NB4 (cell line): ENCODE measurements around the gene SUCLG2.

Experiments
- DNase-seq: peaks from one replicate; pipeline ENCODE4 v3.0.0; 2010; ENCODE audit warnings: low read depth
- H3K4me3 ChIP-seq: one replicate; pipeline ENCODE4 v1.5.1; 2011; ENCODE audit warnings: mild to moderate bottlenecking, low read depth, low read length, moderate library complexity
- MYC ChIP-seq: IDR thresholded peaks from 2 replicates; pipeline ENCODE4 v1.6.1; 2011; ENCODE audit warnings: low read depth, low read length
- POLR2A ChIP-seq: IDR thresholded peaks from 2 replicates; pipeline ENCODE4 v1.6.1; 2011; ENCODE audit warnings: mild to moderate bottlenecking; ENCODE audit not compliant: insufficient read length; ENCODE audit errors: extremely low read depth
- TF ChIP-seq, protein P1 (sequence below): IDR thresholded peaks from one replicate; pipeline ENCODE4 v1.5.1; 2012; ENCODE audit warnings: low read depth, low read length
- TF ChIP-seq, protein P2 (sequence below): IDR thresholded peaks from 2 replicates; pipeline ENCODE4 v1.6.1; 2011; ENCODE audit warnings: low read depth, low read length

Gene SUCLG2

DNA sequence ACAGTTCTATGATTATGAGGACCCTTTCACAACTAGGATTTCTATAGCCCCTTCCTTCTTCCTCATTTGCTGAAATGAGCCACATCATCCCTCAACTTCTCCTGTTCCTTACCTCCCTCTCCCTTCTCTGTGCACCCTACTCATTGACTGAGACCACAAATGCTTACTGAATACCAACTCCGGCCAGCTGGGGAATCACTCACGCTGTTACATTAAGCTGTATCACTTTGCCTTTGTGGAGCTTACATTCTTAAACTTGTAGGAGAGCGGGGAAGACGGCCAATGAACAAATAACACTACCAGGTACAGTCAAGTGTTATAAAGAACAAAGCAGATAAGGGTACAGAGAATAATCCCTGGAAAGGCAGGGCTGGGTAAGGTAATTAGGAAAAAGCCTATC is 5.7 kb downstream of the SUCLG2 start:
- H3K4me3 ChIP-seq: no peak overlapping the region
- peak; percentile 9 for DNase-seq
- TF ChIP-seq MYC: no peak
- TF ChIP-seq, protein P1, sequence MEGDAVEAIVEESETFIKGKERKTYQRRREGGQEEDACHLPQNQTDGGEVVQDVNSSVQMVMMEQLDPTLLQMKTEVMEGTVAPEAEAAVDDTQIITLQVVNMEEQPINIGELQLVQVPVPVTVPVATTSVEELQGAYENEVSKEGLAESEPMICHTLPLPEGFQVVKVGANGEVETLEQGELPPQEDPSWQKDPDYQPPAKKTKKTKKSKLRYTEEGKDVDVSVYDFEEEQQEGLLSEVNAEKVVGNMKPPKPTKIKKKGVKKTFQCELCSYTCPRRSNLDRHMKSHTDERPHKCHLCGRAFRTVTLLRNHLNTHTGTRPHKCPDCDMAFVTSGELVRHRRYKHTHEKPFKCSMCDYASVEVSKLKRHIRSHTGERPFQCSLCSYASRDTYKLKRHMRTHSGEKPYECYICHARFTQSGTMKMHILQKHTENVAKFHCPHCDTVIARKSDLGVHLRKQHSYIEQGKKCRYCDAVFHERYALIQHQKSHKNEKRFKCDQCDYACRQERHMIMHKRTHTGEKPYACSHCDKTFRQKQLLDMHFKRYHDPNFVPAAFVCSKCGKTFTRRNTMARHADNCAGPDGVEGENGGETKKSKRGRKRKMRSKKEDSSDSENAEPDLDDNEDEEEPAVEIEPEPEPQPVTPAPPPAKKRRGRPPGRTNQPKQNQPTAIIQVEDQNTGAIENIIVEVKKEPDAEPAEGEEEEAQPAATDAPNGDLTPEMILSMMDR: no peak
- TF ChIP-seq POLR2A: no peak
- TF ChIP-seq, protein P2, sequence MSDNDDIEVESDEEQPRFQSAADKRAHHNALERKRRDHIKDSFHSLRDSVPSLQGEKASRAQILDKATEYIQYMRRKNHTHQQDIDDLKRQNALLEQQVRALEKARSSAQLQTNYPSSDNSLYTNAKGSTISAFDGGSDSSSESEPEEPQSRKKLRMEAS: no peak

DNA sequence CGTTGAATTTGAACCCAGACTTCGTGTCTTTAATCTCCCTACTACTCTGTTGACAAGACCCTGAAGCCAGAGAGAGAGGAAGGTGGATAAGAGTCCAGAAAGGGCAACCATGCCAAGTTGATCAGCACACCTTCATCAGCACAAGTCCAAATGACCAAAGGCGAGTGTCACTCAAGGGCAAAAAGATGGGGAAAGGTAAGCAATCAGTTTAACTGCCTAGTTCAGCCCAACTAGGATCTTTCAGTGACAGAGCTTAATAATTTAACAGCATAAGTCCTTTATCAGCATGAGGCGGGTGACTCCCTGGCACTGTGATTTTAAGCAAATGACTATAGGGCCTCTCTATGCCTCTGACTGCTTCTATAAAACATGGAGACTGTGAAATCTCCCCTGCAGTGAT is 6.2 kb downstream of the SUCLG2 start:
- TF ChIP-seq, protein P1: no peak
- TF ChIP-seq MYC: no peak
- TF ChIP-seq, protein P2: no peak
- no peak for TF ChIP-seq POLR2A
- no peak for DNase-seq
- H3K4me3 ChIP-seq: no peak overlapping the region

DNA sequence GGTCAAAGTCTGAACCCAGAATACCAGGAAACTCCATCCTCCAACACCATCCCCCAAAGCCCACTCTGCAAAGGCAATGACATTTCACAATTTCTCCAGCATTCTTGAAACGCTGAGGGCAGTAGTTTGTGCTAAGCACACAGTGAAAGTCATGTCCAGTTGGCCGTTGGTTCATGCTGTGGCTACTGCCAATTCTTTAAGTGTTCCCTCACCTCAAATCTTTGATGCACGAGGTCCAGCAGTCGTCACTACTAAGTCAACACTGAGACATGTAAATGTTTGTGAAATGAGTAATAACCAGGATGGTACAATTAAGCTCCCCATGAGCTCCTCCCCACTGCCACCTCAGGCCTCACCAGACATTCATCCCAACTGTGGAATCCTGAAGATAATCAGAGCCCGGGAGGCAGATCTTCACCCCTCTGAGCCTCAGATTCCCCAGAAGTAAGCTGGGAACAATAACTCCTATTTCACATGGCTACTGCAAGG is 7.0 kb downstream of the SUCLG2 start:
- DNase-seq: no peak
- TF ChIP-seq, protein P2: no peak
- TF ChIP-seq, protein P1: no peak
- TF ChIP-seq MYC: no peak
- TF ChIP-seq POLR2A: no peak
- no peak overlapping the region for H3K4me3 ChIP-seq

DNA sequence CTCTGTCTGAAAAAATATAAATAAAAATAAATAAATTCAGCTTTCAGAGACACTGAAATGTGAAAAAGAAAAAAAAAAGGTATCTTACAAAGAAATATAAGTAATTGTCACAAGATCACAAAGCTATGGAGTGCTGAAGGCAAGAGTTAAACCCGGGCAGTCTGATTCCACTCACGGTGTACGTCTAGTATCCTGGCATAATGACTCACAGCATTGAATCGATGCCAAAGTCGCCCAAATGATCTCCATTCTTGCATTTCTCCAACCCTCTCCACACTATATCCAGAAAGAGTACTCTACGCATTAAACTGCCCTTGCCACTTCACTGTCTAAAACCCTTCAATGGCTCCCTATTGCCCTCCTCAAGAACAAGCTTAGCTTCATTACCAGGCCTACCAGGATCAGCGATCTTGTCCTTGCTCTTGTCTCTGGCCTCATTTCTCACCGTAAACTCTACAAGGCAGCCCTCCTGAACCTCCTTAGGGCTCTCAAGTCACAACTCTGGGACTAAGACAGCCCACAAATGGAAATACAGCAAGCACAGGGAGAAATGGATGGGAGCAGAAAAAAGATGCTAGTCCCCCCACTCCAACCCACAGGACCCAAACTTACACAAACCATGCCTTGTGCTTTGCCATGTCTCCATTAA is 7.7 kb downstream of the SUCLG2 start:
- TF ChIP-seq, protein P2: no peak
- no peak for TF ChIP-seq POLR2A
- H3K4me3 ChIP-seq: no peak overlapping the region
- DNase-seq: no peak

DNA sequence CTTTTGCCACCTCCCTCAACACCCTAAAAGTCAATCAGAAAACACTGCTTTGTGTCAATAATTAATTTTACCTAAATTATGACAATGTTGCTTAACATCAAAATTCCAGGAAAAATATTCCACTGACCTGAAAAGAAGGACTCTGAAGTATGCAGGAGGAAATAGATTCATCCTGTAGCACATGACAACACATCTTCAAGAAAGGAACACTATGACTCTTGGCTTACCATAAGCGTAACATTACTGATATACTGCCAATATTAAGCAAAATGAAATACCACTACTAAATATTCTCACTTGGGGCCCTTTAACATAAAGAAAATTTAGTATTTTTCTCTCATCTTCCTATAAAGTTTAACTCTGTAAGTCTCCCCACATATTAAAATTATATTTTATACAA is 9.6 kb downstream of the SUCLG2 start:
- no peak overlapping the region for H3K4me3 ChIP-seq
- TF ChIP-seq POLR2A (no peak), MYC (no peak)
- TF ChIP-seq, protein P2: no peak
- TF ChIP-seq, protein P1: no peak
- no peak for DNase-seq

DNA sequence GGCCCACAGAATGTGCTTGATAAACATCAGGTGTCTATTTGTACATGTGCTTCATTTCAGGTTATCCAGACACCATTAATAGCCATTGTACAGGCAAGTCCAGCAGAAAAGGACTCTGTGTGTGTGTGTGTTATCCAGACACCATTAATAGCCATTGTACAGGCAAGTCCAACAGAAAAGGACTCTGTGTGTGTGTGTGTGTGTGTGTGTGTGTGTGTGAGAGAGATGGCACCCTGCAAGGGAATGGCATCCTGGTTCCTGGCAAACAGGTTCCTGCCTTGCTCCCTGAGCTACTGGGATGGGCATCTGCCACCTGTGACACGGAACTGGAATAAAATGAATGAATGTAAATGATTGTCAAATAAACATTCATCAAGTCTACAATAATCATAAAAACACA is 11.7 kb downstream of the SUCLG2 start:
- TF ChIP-seq, protein P2: no peak
- TF ChIP-seq POLR2A: no peak
- TF ChIP-seq, protein P1: no peak
- no peak for TF ChIP-seq MYC
- no peak overlapping the region for H3K4me3 ChIP-seq
- DNase-seq: no peak
